Adrenal gland (tissue), 12 donors: ENCODE results near the gene IGSF5. TPM values are rescaled to one million over a fixed set of nuclear protein-coding genes. Genes with fewer than 3 reads are reported as not detected.
"Not testable (repeated sequence)": the region's sequence is repeated elsewhere in the genome, so short reads cannot be mapped to it uniquely, and the experiment has no call there.

ENCODE experiments used
- DNase-seq, 7 donors: peaks; one replicate each; pipeline ENCODE4 v3.0.0-alpha.2; 2019 to 2020
- H3K27ac ChIP-seq, 5 donors: fragments of 200-600 bp; sonication (generic) in 4 of 5; 1 replicate in 3 of 5; 2 replicates in 2 of 5; pipeline versions ENCODE4 v1.5.1 to v1.8.0; 2016 to 2020; ENCODE audit warnings: mild to moderate bottlenecking in 1 of 5
- H3K27me3 ChIP-seq: fragments of 200-600 bp; 2 replicates; pipeline ENCODE4 v1.8.0; 2021
- H3K36me3 ChIP-seq, 2 donors: fragments of 200-600 bp; replicated peaks in 1 of 2; 1 replicate in 1 of 2; 2 replicates in 1 of 2; pipeline versions ENCODE4 v1.5.1 to v1.8.0; 2018 to 2022
- H3K4me1 ChIP-seq, 2 donors: fragments of 200-600 bp; replicated peaks in 1 of 2; 1 replicate in 1 of 2; 2 replicates in 1 of 2; pipeline versions ENCODE4 v1.5.1 to v1.8.0; 2018 to 2021
- H3K4me3 ChIP-seq, 4 donors: fragments of 200-600 bp; sonication (generic) in 3 of 4; one replicate each; pipeline ENCODE4 v1.5.1; 2016 to 2018
- H3K9me3 ChIP-seq, 3 donors: fragments of 200-600 bp; sonication (generic) in 1 of 3; replicated peaks in 1 of 3; 1 replicate in 2 of 3; 2 replicates in 1 of 3; pipeline versions ENCODE4 v1.5.1 to v1.8.0; 2016 to 2021
- CTCF ChIP-seq, 6 experiments: fragments of 450-650 bp in 4 of 6; fragments of 200-600 bp in 2 of 6; sonication (generic) in 1 of 6; IDR thresholded peaks; 1 replicate in 5 of 6; 2 replicates in 1 of 6; pipeline versions ENCODE4 v1.5.1 to v1.8.0; 2016 to 2021; ENCODE audit warnings: antibody characterized with exemption in 6 of 6, mild to moderate bottlenecking in 2 of 6, moderate library complexity in 1 of 6
- POLR2A ChIP-seq, 2 donors: fragments of 450-650 bp; IDR thresholded peaks; one replicate each; pipeline ENCODE4 v1.6.1; 2017; ENCODE audit warnings: antibody characterized with exemption in 2 of 2, mild to moderate bottlenecking in 2 of 2, moderate library complexity in 1 of 2
- WGBS, 4 donors: extraction: QIAGEN DNeasy Blood & Tissue Kit in 2 of 4; methylation state at CpG; one replicate each; pipeline versions ENCODE4 v1.1.5 to v1.1.7; 2013 to 2017; 5-methylcytosine and 5-hydroxymethylcytosine counted together
- intact Hi-C, 2 donors: fragments of 100-400 bp; cut with DNase I; formaldehyde crosslinking; loops; one replicate each; pipeline versions ENCODE4 v1.14.1 to v1.15.0; 2022 to 2023
- polyA plus RNA-seq, 3 donors: library from polyadenylated mRNA; stranded (reverse); fragments of 200-250 nt in 2 of 3; fragments of 350-450 nt in 1 of 3; fragmentation: Illumina TruSeq in 1 of 3; extraction: RNeasy Lipid Tissue Mini Kit (QIAGEN cat#74804) in 1 of 3; gene quantifications; one replicate each; pipeline ENCODE4 v1.2.3, GENCODE V29; 2013 to 2014
- total RNA-seq, 9 donors: library from RNA; depleted of rRNA in 4 of 9; stranded (reverse); fragments of >200 nt in 4 of 9; fragments of 120-200 nt in 1 of 9; fragmentation: NEBNext Ultra II Directional in 1 of 9; extraction: Animal tissue kit (Norgen Biotek cat#: 25700) in 1 of 9; gene quantifications; one replicate each; pipeline versions ENCODE4 v1.1.0 to v1.2.4, GENCODE V29; 2013 to 2023
- donor health status: healthy with polysubstance abuse.
- donor health status: Bipolar disorder and iron deficiency.
- donor health status: DM: yes; HTN: yes; CAD: no.
- donor health status: DM: no; HTN: no; CAD: no.
- donor health status: DM: no; HTN: no; CAD: no.
- donor health status: DM: yes; HTN: yes; CAD: no.

IGSF5 gene
- total and polyA plus RNA-seq, 12 donors: 0.12 to 2.7 (median 0.69) TPM; not detected in 1

GRCh38 chr21:39737376-39738000 is 7.5 kb upstream of the IGSF5 start:
- no peak for DNase-seq
- 85 to 91% (median 89%) methylated on average over 15 of the region's 15 CpGs for WGBS, 4 donors
- Histone ChIP-seq H3K27me3 (no peaks in the 10 kb centered on the region), H3K27ac (no peak overlapping the region), H3K4me3 (no peak overlapping the region), H3K4me1 (no peaks in the 10 kb centered on the region), H3K9me3 (no peaks in the 10 kb centered on the region), H3K36me3 (no peaks in the 10 kb centered on the region)
- TF ChIP-seq CTCF (IDR thresholded peaks at IDR 0.05) (no peak), POLR2A (IDR thresholded peaks at IDR 0.05) (no peak)
- intact Hi-C loops: no loop called here

- intact Hi-C loops: no loop called here
- H3K4me3 ChIP-seq: no peak overlapping the region
- H3K4me1 ChIP-seq: no peaks in the 10 kb centered on the region
- WGBS, 4 donors: 58 to 80% (median 73%) methylated on average over 6 of the region's 6 CpGs
- no peak overlapping the region for H3K27ac ChIP-seq
- TF ChIP-seq POLR2A (IDR thresholded peaks at IDR 0.05) (no peak), CTCF (IDR thresholded peaks at IDR 0.05) (no peak)
- DNase-seq: no peak
- H3K27me3 ChIP-seq: no peaks in the 10 kb centered on the region
- H3K36me3 ChIP-seq: no peaks in the 10 kb centered on the region
- H3K9me3 ChIP-seq: no peaks in the 10 kb centered on the region
Measured at GRCh38 chr21:39738566-39738965, 6.4 kb upstream of the IGSF5 start.

GRCh38 chr21:39739531-39739930 is 5.5 kb upstream of the IGSF5 start:
- H3K27ac ChIP-seq, H3K9me3 ChIP-seq, H3K4me1 ChIP-seq, H3K27me3 ChIP-seq, DNase-seq, H3K4me3 ChIP-seq, intact Hi-C loops, H3K36me3 ChIP-seq: not testable (repeated sequence)
- 89 to 94% (median 93%) methylated on average over 5 of the region's 5 CpGs for WGBS, 4 donors

GRCh38 chr21:39742561-39742960 is 2.4 kb upstream of the IGSF5 start:
- H3K4me1 ChIP-seq, intact Hi-C loops, H3K27ac ChIP-seq, H3K9me3 ChIP-seq, DNase-seq, H3K4me3 ChIP-seq, H3K27me3 ChIP-seq, H3K36me3 ChIP-seq: not testable (repeated sequence)
- WGBS, 4 donors: 80 to 85% (median 82%) methylated on average over 4 of the region's 4 CpGs

GRCh38 chr21:39745332-39745731 is 349 bp downstream of the IGSF5 start:
- H3K9me3 ChIP-seq, H3K36me3 ChIP-seq, intact Hi-C loops, H3K4me3 ChIP-seq, H3K4me1 ChIP-seq, H3K27me3 ChIP-seq, DNase-seq, H3K27ac ChIP-seq: not testable (repeated sequence)
- WGBS, 4 donors: 83 to 95% (median 92%) methylated on average over 8 of the region's 8 CpGs

DNA sequence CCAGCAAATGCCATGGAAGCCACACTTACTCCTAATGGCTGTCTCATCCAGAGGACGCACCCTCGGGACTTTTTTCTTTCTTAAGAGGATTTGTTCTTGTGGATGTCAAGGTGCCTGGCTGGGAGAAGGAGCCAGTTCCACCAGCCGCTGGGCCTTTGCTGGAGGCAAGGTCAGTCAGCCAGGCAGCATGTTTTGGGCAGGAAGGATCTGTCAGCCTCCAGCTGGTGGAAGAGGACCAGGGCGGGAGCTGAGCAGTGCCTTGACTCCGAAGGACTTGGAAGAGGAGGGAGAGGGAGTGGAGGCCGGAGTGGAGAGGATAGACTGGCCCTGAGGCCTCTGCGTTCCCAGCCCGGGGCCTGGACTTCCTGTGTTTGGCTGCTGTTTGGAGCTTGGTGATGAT is 5.7 kb downstream of the IGSF5 start:
- Histone ChIP-seq H3K4me3 (no peak overlapping the region), H3K9me3 (no peaks in the 10 kb centered on the region), H3K4me1 (no peaks in the 10 kb centered on the region), H3K27ac (no peak overlapping the region), H3K27me3 (no peaks in the 10 kb centered on the region), H3K36me3 (no peaks in the 10 kb centered on the region)
- 62 to 71% (median 65%) methylated on average over 8 of the region's 8 CpGs for WGBS, 4 donors
- DNase-seq: no peak
- intact Hi-C loops: no loop called here
- no peak for TF ChIP-seq CTCF (IDR thresholded peaks at IDR 0.05)
- no peak for TF ChIP-seq POLR2A (IDR thresholded peaks at IDR 0.05)
